HG03196 (cell line): ENCODE measurements around the gene TMEM154.
"Not testable (repeated sequence)": the region's sequence is repeated elsewhere in the genome, so short reads cannot be mapped to it uniquely, and the experiment has no call there.

Experiments used
- ATAC-seq: cut with Tn5 transposase; IDR thresholded peaks from one replicate; pipeline ENCODE4 v1.9.1; 2021; ENCODE audit not compliant: unreplicated experiment

The TMEM154 gene

GRCh38 chr4:152672206-152673092 is 7.3 kb downstream of the TMEM154 start:
- ATAC-seq = no peak

- no peak for ATAC-seq
Measured at GRCh38 chr4:152668338-152668964, 11.3 kb downstream of the TMEM154 start.

GRCh38 chr4:152667781-152668180 is 12.0 kb downstream of the TMEM154 start:
- no peak for ATAC-seq

GRCh38 chr4:152666946-152667345 is 12.9 kb downstream of the TMEM154 start:
- ATAC-seq = no peak

- ATAC-seq = no peak
Measured at GRCh38 chr4:152665691-152666395, 14.0 kb downstream of the TMEM154 start.

GRCh38 chr4:152664067-152664378 is 15.8 kb downstream of the TMEM154 start:
- not testable (repeated sequence) for ATAC-seq

GRCh38 chr4:152663203-152664066 is 16.4 kb downstream of the TMEM154 start:
- peak; percentile 55 for ATAC-seq

GRCh38 chr4:152661649-152662048 is 18.1 kb downstream of the TMEM154 start:
- no peak for ATAC-seq

GRCh38 chr4:152660526-152660925 is 19.3 kb downstream of the TMEM154 start:
- no peak for ATAC-seq

GRCh38 chr4:152659806-152660205 is 20.0 kb downstream of the TMEM154 start:
- no peak for ATAC-seq

GRCh38 chr4:152657657-152658056 is 22.1 kb downstream of the TMEM154 start:
- ATAC-seq = no peak

GRCh38 chr4:152655272-152656129 is 24.3 kb downstream of the TMEM154 start:
- no peak for ATAC-seq

GRCh38 chr4:152652102-152652501 is 27.7 kb downstream of the TMEM154 start:
- no peak for ATAC-seq

- ATAC-seq = no peak
Measured at GRCh38 chr4:152651473-152652060, 28.2 kb downstream of the TMEM154 start.

GRCh38 chr4:152646221-152646620 is 33.6 kb downstream of the TMEM154 start:
- ATAC-seq = no peak

GRCh38 chr4:152644130-152644529 is 35.7 kb downstream of the TMEM154 start:
- no peak for ATAC-seq

- ATAC-seq = peak; percentile 86
Measured at GRCh38 chr4:152643153-152644035, 36.4 kb downstream of the TMEM154 start.

GRCh38 chr4:152640058-152640921 is 39.5 kb downstream of the TMEM154 start:
- no peak for ATAC-seq
